Endothelial cell of umbilical vein (primary cell): ENCODE data around the gene USP12.

Experiments used
- CTCF ChIP-seq, 2 donors: IDR thresholded peaks; 1 replicate in 1 of 2; 2 replicates in 1 of 2; pipeline ENCODE4 v1.5.1; 2011; ENCODE audit warnings: low read length in 2 of 2, mild to moderate bottlenecking in 2 of 2, moderate library complexity in 2 of 2, control low read depth in 1 of 2, inconsistent platforms in 1 of 2, low read depth in 1 of 2; ENCODE audit not compliant: insufficient read depth in 1 of 2; ENCODE audit errors: extremely low read depth in 1 of 2
- EZH2 ChIP-seq: IDR thresholded peaks from 2 replicates; pipeline ENCODE4 v1.6.1; 2012; ENCODE audit warnings: borderline replicate concordance, low read depth, mild to moderate bottlenecking, moderate library complexity, low read length, inconsistent platforms; ENCODE audit not compliant: severe bottlenecking
- FOS ChIP-seq: IDR thresholded peaks from 2 replicates; pipeline ENCODE4 v1.6.1; 2011; ENCODE audit warnings: mild to moderate bottlenecking, low read length, moderate library complexity, borderline replicate concordance; ENCODE audit not compliant: insufficient read depth
- GATA2 ChIP-seq: IDR thresholded peaks from 2 replicates; pipeline ENCODE4 v1.7.0; 2011; ENCODE audit warnings: low read depth, mild to moderate bottlenecking, moderate library complexity, mixed read lengths, low read length; ENCODE audit not compliant: insufficient read length, insufficient read depth
- JUN ChIP-seq: IDR thresholded peaks from 2 replicates; pipeline ENCODE4 v1.6.1; 2011; ENCODE audit warnings: borderline replicate concordance, low read depth; ENCODE audit not compliant: insufficient read length, insufficient read depth
- MAX ChIP-seq: IDR thresholded peaks from 2 replicates; pipeline ENCODE4 v1.6.1; 2011; ENCODE audit not compliant: insufficient read depth, insufficient read length
- MYC ChIP-seq: IDR thresholded peaks from one replicate; pipeline ENCODE4 v1.6.1; 2011; ENCODE audit warnings: mild to moderate bottlenecking, low read depth, low read length
- POLR2A ChIP-seq: IDR thresholded peaks from 2 replicates; pipeline ENCODE4 v1.6.1; 2012; ENCODE audit warnings: low read depth, mild to moderate bottlenecking, control low read depth, low read length
- POLR2AphosphoS5 ChIP-seq: IDR thresholded peaks from 2 replicates; pipeline ENCODE4 v1.6.1; 2012; ENCODE audit warnings: low read depth, mild to moderate bottlenecking, control low read depth, low read length, moderate library complexity; ENCODE audit not compliant: insufficient read depth

DNA sequence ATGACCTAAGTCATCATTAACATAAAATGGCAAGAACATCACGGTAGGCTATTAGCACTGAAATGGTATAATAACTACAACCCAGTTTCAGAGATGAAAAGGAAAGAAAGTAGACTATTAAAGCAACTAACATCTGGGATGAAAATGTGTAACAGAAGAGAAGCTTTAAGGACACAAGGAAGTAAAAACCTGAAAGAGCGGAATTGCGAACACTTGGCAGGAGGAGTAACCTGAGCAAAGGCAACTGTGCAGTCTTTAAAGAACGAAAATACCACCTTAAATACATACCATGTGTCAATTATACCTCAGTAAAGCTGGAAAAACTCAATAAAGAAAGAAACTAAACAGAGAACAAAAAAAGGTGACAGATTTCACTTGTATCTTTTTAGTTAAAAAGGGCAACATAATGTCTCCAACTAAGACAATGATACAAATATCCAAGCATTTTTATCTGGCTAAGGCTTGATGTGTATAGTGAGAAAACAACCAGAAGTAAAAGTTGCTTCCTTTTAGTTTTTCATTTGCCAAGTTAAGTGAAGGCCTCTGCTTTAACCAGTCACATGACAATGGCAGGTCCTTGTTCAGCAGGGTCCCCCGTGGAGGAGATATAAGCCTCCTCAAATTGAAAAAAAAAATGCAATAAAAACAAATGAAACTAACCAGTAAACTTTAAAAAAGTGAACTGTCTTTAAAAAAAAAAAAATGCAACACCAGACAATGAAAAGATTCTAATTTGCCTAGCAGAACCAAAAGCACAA is 11.6 kb downstream of the USP12 start:
- no peak for TF ChIP-seq MAX
- no peak for TF ChIP-seq POLR2A
- TF ChIP-seq CTCF (IDR thresholded peaks at IDR 0.05; ENCODE audit: extremely low read depth in 1 of 2, insufficient read depth in 1 of 2, low read depth in 1 of 2, low read length in 2 of 2): no peak
- TF ChIP-seq EZH2: no peak
- no peak for TF ChIP-seq JUN
- no peak for TF ChIP-seq GATA2
- no peak for TF ChIP-seq POLR2AphosphoS5
- TF ChIP-seq FOS: no peak
- no peak for TF ChIP-seq MYC
